Right ventricle myocardium superior (tissue), 1 donor: ENCODE results near the gene NDUFS2. TPM values are rescaled to one million over a fixed set of nuclear protein-coding genes. Genes with fewer than 3 reads are reported as not detected.

Experiments used
- ATAC-seq: fragments of 200-7000 bp; cut with Tn5 transposase; one replicate; pipeline ENCODE4 v1.9.1; 2020; ENCODE audit warnings: mild to moderate bottlenecking; ENCODE audit not compliant: poor library complexity
- DNase-seq: peaks from one replicate; pipeline ENCODE4 v3.0.0-alpha.2; 2020
- intact Hi-C: fragments of 100-400 bp; cut with DNase I; formaldehyde crosslinking; loops from one replicate; pipeline ENCODE4 v1.11.2; 2022
- microRNA-seq: library from miRNA; unstranded; fragments of <30 nt; microRNA quantifications from one replicate; pipeline ENCODE4 v1.2.0, GENCODE V29; 2020
- total RNA-seq: library from RNA; stranded (reverse); fragmentation: NEBNext Ultra II Directional; extraction: Animal tissue kit (Norgen Biotek cat#: 25700); gene quantifications from one replicate; pipeline ENCODE4 v1.2.1, GENCODE V29; 2021
- donor health status: DM: no; HTN: yes; CAD: no; lungs with severe emphysema.

Gene NDUFS2
- total RNA-seq, 1 donor from 2014 or later = 308 TPM

GRCh38 chr1:161259765-161260164, 57.6 kb downstream of the NDUFS2 start:
- no peak for ATAC-seq
- no peak for DNase-seq
- intact Hi-C loops = no loop called here

GRCh38 chr1:161260376-161261260, 58.5 kb downstream of the NDUFS2 start:
- intact Hi-C loops = no loop called here
- DNase-seq (no peak), ATAC-seq (no peak)

GRCh38 chr1:161261261-161262235, 59.4 kb downstream of the NDUFS2 start:
- no peak for DNase-seq

More at GRCh38 chr1:161261261-161262235, 59.4 kb downstream of the NDUFS2 start:
- ATAC-seq = no peak
- intact Hi-C loops = no loop called here

Small RNA genes within 50 kb of the gene (microRNA-seq; reads per million reads assigned to microRNA genes)
- 1.9 reads per million for gene MIR5187

Other genes with a start within 250 kb of the NDUFS2 start
- not detected for gene ITLN2, start 247.6 kb upstream of the NDUFS2 start, total RNA-seq
- 10.1 TPM for gene F11R, start 181.2 kb upstream of the NDUFS2 start, total RNA-seq
- gene TSTD1, start 163.4 kb upstream of the NDUFS2 start, total RNA-seq = 9.3 TPM
- 28.4 TPM for gene USF1, start 156.4 kb upstream of the NDUFS2 start, total RNA-seq
- gene ARHGAP30, start 132.5 kb upstream of the NDUFS2 start, total RNA-seq = 3.3 TPM
- not detected for gene NECTIN4, start 112.8 kb upstream of the NDUFS2 start, total RNA-seq
- 4.7 TPM for gene KLHDC9, start 104.0 kb upstream of the NDUFS2 start, total RNA-seq
- 62.3 TPM for gene PFDN2, start 84.3 kb upstream of the NDUFS2 start, total RNA-seq
- gene NIT1, start 84.3 kb upstream of the NDUFS2 start, total RNA-seq = 33.8 TPM
- gene DEDD, start 69.7 kb upstream of the NDUFS2 start, total RNA-seq = 26.6 TPM
- gene UFC1, start 48.4 kb upstream of the NDUFS2 start, total RNA-seq = 81.0 TPM
- gene USP21, start 42.9 kb upstream of the NDUFS2 start, total RNA-seq = 19.0 TPM
- 17.1 TPM for gene PPOX, start 35.9 kb upstream of the NDUFS2 start, total RNA-seq
- gene B4GALT3, start 24.9 kb upstream of the NDUFS2 start, total RNA-seq = 20.3 TPM
- 7.0 TPM for gene ADAMTS4, start 3.3 kb upstream of the NDUFS2 start, total RNA-seq
- gene FCER1G, start 12.9 kb downstream of the NDUFS2 start, total RNA-seq = 21.5 TPM
- 1.2 TPM for gene APOA2, start 21.3 kb downstream of the NDUFS2 start, total RNA-seq
- gene TOMM40L, start 23.7 kb downstream of the NDUFS2 start, total RNA-seq = 36.9 TPM
- not detected for gene NR1I3, start 35.8 kb downstream of the NDUFS2 start, total RNA-seq
- 0.22 TPM for gene PCP4L1, start 56.4 kb downstream of the NDUFS2 start, total RNA-seq
- 4.8 TPM for gene MPZ, start 107.6 kb downstream of the NDUFS2 start, total RNA-seq
- 422 TPM for gene SDHC, start 112.0 kb downstream of the NDUFS2 start, total RNA-seq
- gene CFAP126, start 165.5 kb downstream of the NDUFS2 start, total RNA-seq = not detected